CD8-positive, alpha-beta memory T cell (primary cell): ENCODE data around the gene TRIM47. TPM values are rescaled to one million over a fixed set of nuclear protein-coding genes. Genes with fewer than 3 reads are reported as not detected.
"Not testable (repeated sequence)": the region's sequence is repeated elsewhere in the genome, so short reads cannot be mapped to it uniquely, and the experiment has no call there.

ENCODE experiments used
- CTCF ChIA-PET: fragments of 350-600 bp; sonication (Branson Sonifier 250); formaldehyde crosslinking; loops from one replicate; lab custom pipeline; 2021; ENCODE audit warnings: antibody characterized with exemption; lab: Charles Lee
- POLR2A ChIA-PET: fragments of 350-600 bp; sonication (Branson Sonifier 250); formaldehyde crosslinking; loops from one replicate; lab custom pipeline; 2021; ENCODE audit warnings: antibody characterized with exemption; lab: Charles Lee
- DNase-seq, 5 donors: peaks; one replicate each; pipeline versions ENCODE4 v3.0.0 to v3.0.0-alpha.2; 2020 to 2022; ENCODE audit warnings: mixed read lengths in 1 of 5
- H3K27ac ChIP-seq: one replicate; pipeline ENCODE4 v1.7.0; 2013; ENCODE audit warnings: low read depth, mild to moderate bottlenecking, low read length, moderate library complexity
- H3K27me3 ChIP-seq: 2 replicates; pipeline ENCODE4 v1.7.0; 2013; ENCODE audit warnings: low read length, mild to moderate bottlenecking; ENCODE audit not compliant: insufficient read depth, poor library complexity, severe bottlenecking
- H3K36me3 ChIP-seq: 2 replicates; pipeline ENCODE4 v1.7.0; 2013; ENCODE audit warnings: mild to moderate bottlenecking, low read length, moderate library complexity; ENCODE audit not compliant: insufficient read depth
- H3K4me1 ChIP-seq: 2 replicates; pipeline ENCODE4 v1.7.0; 2013; ENCODE audit warnings: mild to moderate bottlenecking, low read length, moderate library complexity; ENCODE audit not compliant: insufficient read depth
- H3K4me3 ChIP-seq: 2 replicates; pipeline ENCODE4 v1.7.0; 2013; ENCODE audit warnings: mild to moderate bottlenecking, low read length
- H3K9me3 ChIP-seq: 2 replicates; pipeline ENCODE4 v1.7.0; 2013; ENCODE audit warnings: mild to moderate bottlenecking, low read length
- H3K27ac Mint-ChIP-seq, 8 donors: one replicate each; pipeline ENCODE4 v1.8.0; 2020 to 2021; ENCODE audit warnings: mixed read lengths in 8 of 8, mild to moderate bottlenecking in 6 of 8, inconsistent platforms in 3 of 8, moderate library complexity in 3 of 8
- H3K27me3 Mint-ChIP-seq, 2 donors: one replicate each; pipeline ENCODE4 v1.8.0; 2020 to 2021; ENCODE audit warnings: mixed read lengths in 2 of 2, mild to moderate bottlenecking in 1 of 2, moderate library complexity in 1 of 2
- H3K36me3 Mint-ChIP-seq, 3 donors: one replicate each; pipeline ENCODE4 v1.8.0; 2020 to 2021; ENCODE audit warnings: mixed read lengths in 3 of 3, inconsistent platforms in 1 of 3, mild to moderate bottlenecking in 1 of 3
- H3K4me1 Mint-ChIP-seq, 3 donors: one replicate each; pipeline ENCODE4 v1.8.0; 2020 to 2021; ENCODE audit warnings: mixed read lengths in 3 of 3, inconsistent platforms in 1 of 3, mild to moderate bottlenecking in 1 of 3
- H3K4me3 Mint-ChIP-seq, 7 donors: one replicate each; pipeline ENCODE4 v1.8.0; 2020 to 2021; ENCODE audit warnings: mixed read lengths in 7 of 7, mild to moderate bottlenecking in 6 of 7, moderate library complexity in 4 of 7, inconsistent platforms in 2 of 7
- H3K9me3 Mint-ChIP-seq, 5 donors: one replicate each; pipeline ENCODE4 v1.8.0; 2020 to 2022; ENCODE audit warnings: mixed read lengths in 5 of 5, mild to moderate bottlenecking in 3 of 5, moderate library complexity in 2 of 5, inconsistent platforms in 1 of 5
- polyA plus RNA-seq: library from polyadenylated mRNA; unstranded; fragments of 300-500 nt; fragmentation: Illumina TruSeq; gene quantifications from one replicate; pipeline ENCODE4 v1.2.3, GENCODE V29; 2021
- total RNA-seq, 2 experiments: library from RNA; stranded (reverse); gene quantifications; one replicate each; pipeline ENCODE4 v1.2.3, GENCODE V29; 2021

The TRIM47 gene
- total and polyA plus RNA-seq, 3 experiments from 2014 or later, result 12.6 to 17.6 (median 14.1) TPM

DNA sequence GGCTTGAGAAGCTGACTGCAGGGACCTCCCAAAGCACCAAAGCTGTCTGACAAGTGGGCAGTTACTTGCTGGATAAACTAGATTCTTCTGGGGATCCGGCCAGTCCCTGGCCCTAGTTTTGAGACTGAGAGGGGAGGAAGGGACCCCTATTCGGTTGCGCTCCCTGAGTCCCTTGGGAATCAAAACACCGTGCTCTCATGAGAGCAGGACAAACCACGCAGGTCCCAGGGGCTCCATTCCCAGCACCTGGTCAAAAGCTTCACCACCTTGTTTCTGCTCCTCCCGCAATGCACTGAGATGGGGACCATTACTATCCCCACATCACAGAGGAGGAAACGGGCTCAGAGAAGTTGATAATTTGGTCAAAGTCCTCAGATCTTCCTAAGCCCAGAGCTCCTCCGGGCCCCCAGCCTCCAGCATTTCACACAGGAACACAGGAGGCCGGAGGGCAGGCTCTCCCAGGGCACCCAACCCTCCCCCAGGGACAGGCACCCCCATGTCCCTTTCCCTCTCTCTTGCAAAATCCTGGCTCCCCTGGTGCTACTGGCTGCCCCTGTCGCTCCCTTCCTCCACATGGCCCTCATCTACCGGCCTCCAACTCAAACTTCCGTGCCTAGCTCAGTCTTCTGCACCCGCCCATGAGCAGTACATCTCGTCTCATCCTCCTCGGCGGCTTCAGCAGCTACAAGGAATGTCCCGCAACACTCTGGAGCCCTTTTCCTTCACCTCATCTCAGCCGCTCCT lies 15.1 kb upstream of the TRIM47 start:
- Mint-ChIP-seq H3K27me3 (no peaks in the 10 kb centered on the region), H3K4me1 (peaks cover 25 to 31% (median 26%) of the 10 kb centered on the region in 3 donors), H3K27ac (peak overlapping the region in 6 of 8 donors; percentile 30 to 82 (median 58)), H3K36me3 (peaks cover 0 to 40% (median 0%) of the 10 kb centered on the region in 3 donors), H3K9me3 (no peaks in the 10 kb centered on the region), H3K4me3 (peak overlapping the region in 4 of 7 donors; percentile 30 to 66 (median 64))
- POLR2A ChIA-PET, result interaction anchor here (1.0 kb wide), 1 partner anchor 11 kb away, joined by 3 read pairs; the partner anchor contains the start of gene MRPL38
- Histone ChIP-seq H3K4me3 (no peak overlapping the region), H3K27me3 (no peaks in the 10 kb centered on the region), H3K36me3 (no peaks in the 10 kb centered on the region), H3K4me1 (peaks cover 18% of the 10 kb centered on the region), H3K27ac (no peak overlapping the region), H3K9me3 (no peaks in the 10 kb centered on the region)
- CTCF ChIA-PET, result interaction anchor here (1.0 kb wide), 3 partner anchors 15 to 140 kb away, joined by 3 read pairs; partner anchors contain the start of gene TRIM47
- no peak for DNase-seq

DNA sequence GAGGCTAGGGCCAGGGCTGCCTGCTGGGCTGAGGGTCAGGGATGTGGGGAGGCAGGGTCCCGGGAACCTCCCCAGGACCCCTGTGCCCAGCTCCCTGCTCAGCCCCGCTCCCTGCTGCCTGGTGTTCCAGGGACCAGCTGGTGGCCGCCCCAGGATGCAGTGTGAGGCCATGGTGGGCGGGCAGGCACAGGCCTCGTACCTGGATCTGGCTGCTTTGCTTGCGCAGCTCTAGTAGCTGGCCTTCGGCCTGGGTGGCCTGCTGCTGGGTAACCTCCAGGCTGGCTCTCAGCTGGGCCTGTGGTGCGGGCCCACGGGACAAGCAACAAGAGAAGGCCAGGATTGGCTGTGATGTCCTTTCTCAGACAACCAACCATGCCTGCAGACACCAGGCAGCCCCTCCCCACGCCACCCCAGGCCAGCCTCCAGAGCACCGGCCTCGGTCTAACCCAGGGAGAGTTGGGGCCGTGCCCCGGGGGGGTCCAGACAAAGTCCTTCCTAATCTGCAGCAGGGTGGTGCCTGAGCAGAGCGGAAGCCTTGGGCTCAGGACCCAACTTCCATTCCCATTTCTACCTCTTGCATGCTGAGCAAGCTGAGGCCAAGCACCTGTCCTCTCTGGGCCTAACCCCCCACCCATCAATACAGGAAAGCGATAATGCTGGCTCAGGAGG lies 14.3 kb upstream of the TRIM47 start:
- H3K9me3 Mint-ChIP-seq, result no peaks in the 10 kb centered on the region
- peak overlapping the region in 1 of 8 donors; percentile 36 for H3K27ac Mint-ChIP-seq
- peak overlapping the region in 1 of 7 donors; percentile 36 for H3K4me3 Mint-ChIP-seq
- ChIA-PET CTCF (interaction anchor here (1.0 kb wide), 2 partner anchors 17 to 139 kb away, joined by 3 read pairs; no protein-coding TSS in a partner anchor), POLR2A (no interaction called here)
- Histone ChIP-seq H3K4me3 (no peak overlapping the region), H3K36me3 (no peaks in the 10 kb centered on the region), H3K27me3 (no peaks in the 10 kb centered on the region), H3K27ac (no peak overlapping the region), H3K9me3 (no peaks in the 10 kb centered on the region), H3K4me1 (peaks cover 18% of the 10 kb centered on the region)
- no peaks in the 10 kb centered on the region for H3K27me3 Mint-ChIP-seq
- peaks cover 23 to 30% (median 24%) of the 10 kb centered on the region in 3 donors for H3K4me1 Mint-ChIP-seq
- peaks cover 0 to 34% (median 0%) of the 10 kb centered on the region in 3 donors for H3K36me3 Mint-ChIP-seq
- DNase-seq, result no peak

DNA sequence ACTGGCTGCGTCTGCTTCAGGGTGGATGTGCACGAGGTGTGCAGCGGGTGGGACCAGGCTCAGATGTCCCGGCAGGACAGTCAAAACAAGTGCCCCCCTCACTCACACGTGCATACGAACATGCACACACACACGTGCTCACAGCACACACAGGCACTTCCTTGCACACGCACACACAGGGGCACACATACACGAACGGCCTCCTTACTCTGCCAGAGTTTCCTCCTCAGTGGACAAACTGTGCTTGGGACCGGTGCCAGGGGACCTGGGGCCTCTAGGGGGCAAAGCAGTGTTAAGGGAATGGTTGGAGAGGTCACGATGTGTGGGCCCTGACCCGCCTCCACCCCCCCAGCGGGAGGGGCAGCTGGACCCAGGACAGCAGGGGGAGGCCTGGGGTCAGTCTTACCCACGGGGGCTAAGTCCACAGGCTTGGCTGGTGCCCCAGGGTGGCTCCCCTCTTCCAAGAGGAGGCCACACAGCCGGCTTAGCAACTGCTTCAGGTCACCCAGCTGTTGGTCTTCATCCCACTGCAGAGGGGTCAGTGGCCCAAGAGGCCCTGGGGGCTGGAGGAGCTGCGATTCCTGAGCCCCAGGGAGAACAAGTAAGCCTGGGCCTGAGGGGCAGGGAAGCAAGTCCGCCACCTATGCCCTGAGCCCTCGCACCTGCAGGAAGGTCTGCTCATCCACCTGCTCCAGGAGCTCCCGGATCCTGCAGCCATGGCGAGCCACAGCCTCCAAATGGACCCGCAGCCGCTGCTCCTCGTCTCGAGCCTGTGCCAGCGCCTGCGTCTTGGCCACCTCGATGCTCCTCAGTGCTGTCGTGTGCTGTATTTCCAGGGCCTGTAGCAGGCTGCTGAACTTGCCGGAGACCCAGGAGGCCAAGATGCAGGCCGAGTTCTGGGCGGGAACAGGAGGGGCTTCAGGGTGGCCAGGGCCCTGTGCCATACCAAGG lies 13.5 kb upstream of the TRIM47 start:
- no peaks in the 10 kb centered on the region for H3K27me3 ChIP-seq
- H3K36me3 ChIP-seq, result no peaks in the 10 kb centered on the region
- H3K4me3 Mint-ChIP-seq, result peak overlapping the region in 1 of 7 donors; percentile 13
- peaks cover 18% of the 10 kb centered on the region for H3K4me1 ChIP-seq
- CTCF ChIA-PET, result interaction anchor here (0.7 kb wide), 1 partner anchor 144 kb away, joined by 3 read pairs; no protein-coding TSS in a partner anchor
- DNase-seq, result no peak
- H3K4me1 Mint-ChIP-seq, result peaks cover 19 to 23% (median 19%) of the 10 kb centered on the region in 3 donors
- no peaks in the 10 kb centered on the region for H3K9me3 Mint-ChIP-seq
- no peaks in the 10 kb centered on the region for H3K9me3 ChIP-seq
- H3K4me3 ChIP-seq, result no peak overlapping the region
- H3K36me3 Mint-ChIP-seq, result peaks cover 0 to 29% (median 0%) of the 10 kb centered on the region in 3 donors
- POLR2A ChIA-PET, result interaction anchor here (0.5 kb wide), 1 partner anchor 12 kb away, joined by 3 read pairs; no protein-coding TSS in a partner anchor
- no peak overlapping the region for H3K27ac Mint-ChIP-seq
- H3K27me3 Mint-ChIP-seq, result no peaks in the 10 kb centered on the region
- no peak overlapping the region for H3K27ac ChIP-seq

DNA sequence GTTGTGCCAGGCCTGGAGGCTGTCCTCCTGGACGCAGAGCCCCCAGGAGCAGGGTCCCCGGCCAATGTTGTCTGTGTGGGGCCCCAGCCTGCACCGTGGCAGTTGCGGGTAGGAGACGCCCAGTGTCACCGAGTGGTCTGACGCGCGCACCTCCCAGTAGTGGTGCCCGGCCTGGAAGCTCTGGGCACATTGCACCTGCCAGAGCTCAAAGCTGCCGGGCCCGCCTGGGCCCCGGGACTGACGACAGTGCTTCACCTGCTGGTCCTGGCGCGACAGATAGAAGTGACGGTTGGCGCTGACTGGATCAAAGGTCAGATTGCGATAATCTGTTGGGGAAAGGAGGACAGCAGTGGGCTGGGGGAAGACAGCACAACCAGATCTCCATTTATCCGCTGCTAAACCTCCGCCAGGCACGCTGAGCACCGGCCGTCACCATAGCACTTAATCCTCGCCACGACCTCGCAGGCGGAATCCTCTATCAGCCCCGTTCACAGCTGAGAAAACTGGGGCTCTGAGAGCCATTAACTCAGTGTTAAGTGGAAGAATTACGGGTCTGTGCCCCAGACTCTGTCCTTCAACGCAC lies 12.7 kb upstream of the TRIM47 start:
- no peak overlapping the region for H3K4me3 Mint-ChIP-seq
- Histone ChIP-seq H3K4me3 (no peak overlapping the region), H3K9me3 (no peaks in the 10 kb centered on the region), H3K4me1 (peaks cover 18% of the 10 kb centered on the region), H3K27me3 (no peaks in the 10 kb centered on the region), H3K27ac (no peak overlapping the region), H3K36me3 (no peaks in the 10 kb centered on the region)
- H3K27ac Mint-ChIP-seq, result no peak overlapping the region
- ChIA-PET POLR2A (interaction anchor here (0.5 kb wide), 1 partner anchor 11 kb away, joined by 3 read pairs; no protein-coding TSS in a partner anchor), CTCF (interaction anchor here (0.7 to 1.3 kb wide), 2 partner anchors 19 to 143 kb away, joined by 3 read pairs; no protein-coding TSS in a partner anchor)
- peaks cover 19 to 23% (median 19%) of the 10 kb centered on the region in 3 donors for H3K4me1 Mint-ChIP-seq
- H3K9me3 Mint-ChIP-seq, result no peaks in the 10 kb centered on the region
- H3K36me3 Mint-ChIP-seq, result peaks cover 0 to 29% (median 0%) of the 10 kb centered on the region in 3 donors
- H3K27me3 Mint-ChIP-seq, result no peaks in the 10 kb centered on the region
- no peak for DNase-seq

DNA sequence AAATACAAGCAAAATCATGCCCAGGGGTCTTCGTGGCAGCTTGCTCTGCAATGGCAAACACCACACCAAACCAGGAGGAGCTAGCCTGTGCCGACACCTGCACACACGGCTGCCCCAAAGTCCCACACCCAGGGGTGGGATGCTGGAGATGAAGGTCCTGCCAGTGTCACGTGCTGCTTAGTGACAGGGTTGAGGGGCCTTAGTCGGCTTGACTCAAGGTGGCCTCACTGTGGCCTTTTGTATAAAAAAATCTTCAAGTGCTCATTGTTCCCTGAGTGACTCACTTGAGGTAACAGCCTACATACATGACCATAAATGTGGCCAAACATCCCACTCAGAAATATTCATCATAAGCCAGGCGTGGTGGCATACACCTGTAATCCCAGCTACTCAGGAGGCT lies 11.1 kb upstream of the TRIM47 start:
- no peak overlapping the region for H3K4me3 Mint-ChIP-seq
- no peaks in the 10 kb centered on the region for H3K9me3 Mint-ChIP-seq
- no peaks in the 10 kb centered on the region for H3K27me3 Mint-ChIP-seq
- H3K27me3 ChIP-seq, result no peaks in the 10 kb centered on the region
- no peak overlapping the region for H3K27ac ChIP-seq
- no peaks in the 10 kb centered on the region for H3K36me3 ChIP-seq
- peaks cover 8 to 10% (median 8%) of the 10 kb centered on the region in 3 donors for H3K4me1 Mint-ChIP-seq
- H3K4me1 ChIP-seq, result peaks cover 3% of the 10 kb centered on the region
- ChIA-PET CTCF (interaction anchor here (1.0 to 1.6 kb wide), 4 partner anchors 10 to 18 kb away, joined by 3 to 4 read pairs (median 3); no protein-coding TSS in a partner anchor), POLR2A (no interaction called here)
- peak overlapping the region in 1 of 8 donors; percentile 33 for H3K27ac Mint-ChIP-seq
- H3K9me3 ChIP-seq, result no peaks in the 10 kb centered on the region
- no peak overlapping the region for H3K4me3 ChIP-seq
- no peak for DNase-seq
- peaks cover 0 to 27% (median 0%) of the 10 kb centered on the region in 3 donors for H3K36me3 Mint-ChIP-seq

DNA sequence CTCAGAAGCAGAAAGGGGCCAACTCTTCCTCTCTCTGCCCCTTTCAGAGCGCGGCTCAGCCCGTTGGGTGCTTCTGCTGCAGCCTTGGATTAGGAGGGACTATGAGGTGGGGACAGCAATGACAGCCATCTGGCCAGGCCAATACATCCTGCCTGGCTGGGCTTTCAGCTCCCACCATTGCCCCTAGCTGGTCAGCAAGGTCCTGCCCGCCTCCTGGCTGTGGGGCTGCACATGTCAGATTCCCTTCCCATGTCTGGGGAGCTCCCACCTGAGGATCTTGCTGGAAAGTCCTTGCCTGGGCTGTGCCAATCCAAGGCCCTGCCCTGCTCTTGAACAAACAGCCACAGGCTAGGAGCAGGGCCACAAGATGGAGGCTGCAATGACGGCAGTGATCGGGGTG lies 10.1 kb upstream of the TRIM47 start:
- H3K27me3 ChIP-seq, result no peaks in the 10 kb centered on the region
- Mint-ChIP-seq H3K4me3 (no peak overlapping the region), H3K27ac (peak overlapping the region in 1 of 8 donors; percentile 81), H3K9me3 (no peaks in the 10 kb centered on the region), H3K4me1 (no peaks in the 10 kb centered on the region), H3K36me3 (peaks cover 0 to 27% (median 0%) of the 10 kb centered on the region in 3 donors), H3K27me3 (no peaks in the 10 kb centered on the region)
- DNase-seq, result no peak
- CTCF ChIA-PET, result interaction anchor here (1.0 to 1.8 kb wide), 3 partner anchors 11 to 17 kb away, joined by 3 to 5 read pairs (median 5); no protein-coding TSS in a partner anchor
- H3K4me1 ChIP-seq, result no peaks in the 10 kb centered on the region
- no peak overlapping the region for H3K4me3 ChIP-seq
- no peak overlapping the region for H3K27ac ChIP-seq
- no peaks in the 10 kb centered on the region for H3K36me3 ChIP-seq
- POLR2A ChIA-PET, result no interaction called here
- no peaks in the 10 kb centered on the region for H3K9me3 ChIP-seq

DNA sequence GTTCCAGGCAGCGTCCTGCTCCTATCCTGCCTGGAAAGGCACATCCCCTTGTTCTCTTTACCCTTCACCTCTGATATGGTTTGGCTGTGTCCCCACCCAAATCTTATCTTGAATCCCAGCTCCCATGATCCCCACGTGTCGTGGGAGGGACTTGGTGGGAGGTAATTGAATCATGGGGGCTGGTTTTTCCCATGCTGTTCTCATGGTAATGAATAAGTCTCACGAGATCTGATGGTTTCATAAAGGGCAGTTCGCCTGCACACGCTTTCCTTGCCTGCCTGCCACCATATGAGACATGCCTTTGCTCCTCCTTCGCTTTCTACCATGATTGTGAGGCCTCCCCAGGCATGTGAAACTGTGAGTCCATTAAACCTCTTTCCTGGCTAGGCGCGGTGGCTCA lies 7.5 kb upstream of the TRIM47 start:
- not testable (repeated sequence) for H3K4me3 Mint-ChIP-seq, H3K36me3 ChIP-seq, DNase-seq, H3K27me3 ChIP-seq, H3K4me1 ChIP-seq, H3K9me3 Mint-ChIP-seq, H3K4me1 Mint-ChIP-seq, H3K27ac ChIP-seq, H3K9me3 ChIP-seq, H3K27me3 Mint-ChIP-seq, H3K4me3 ChIP-seq
- CTCF ChIA-PET, result interaction anchor here (1.2 to 1.5 kb wide), 2 partner anchors 11 to 25 kb away, joined by 3 to 5 read pairs; partner anchors contain the start of gene TRIM65
- peak overlapping the region in 1 of 8 donors; percentile 83 for H3K27ac Mint-ChIP-seq
- POLR2A ChIA-PET, result interaction anchor here (0.6 to 1.0 kb wide), 3 partner anchors 10 to 453 kb away, joined by 3 to 8 read pairs (median 3); no protein-coding TSS in a partner anchor
- H3K36me3 Mint-ChIP-seq, result peaks cover 0 to 12% (median 0%) of the 10 kb centered on the region in 3 donors
